NCI-H2107 treated with DMSO at 0.1 percent for 48 hours (cell line): ENCODE results near the gene DTD2.
"Not testable (repeated sequence)": the region's sequence is repeated elsewhere in the genome, so short reads cannot be mapped to it uniquely, and the experiment has no call there.

Experiments
- DNase-seq: peaks from one replicate; lab custom pipeline; 2025; ENCODE audit not compliant: unreplicated experiment; lab: John Stamatoyannopoulos, UW

DTD2 gene

GRCh38 chr14:31442284-31442683 lies 15.0 kb downstream of the DTD2 start:
- DNase-seq: no peak

DNA sequence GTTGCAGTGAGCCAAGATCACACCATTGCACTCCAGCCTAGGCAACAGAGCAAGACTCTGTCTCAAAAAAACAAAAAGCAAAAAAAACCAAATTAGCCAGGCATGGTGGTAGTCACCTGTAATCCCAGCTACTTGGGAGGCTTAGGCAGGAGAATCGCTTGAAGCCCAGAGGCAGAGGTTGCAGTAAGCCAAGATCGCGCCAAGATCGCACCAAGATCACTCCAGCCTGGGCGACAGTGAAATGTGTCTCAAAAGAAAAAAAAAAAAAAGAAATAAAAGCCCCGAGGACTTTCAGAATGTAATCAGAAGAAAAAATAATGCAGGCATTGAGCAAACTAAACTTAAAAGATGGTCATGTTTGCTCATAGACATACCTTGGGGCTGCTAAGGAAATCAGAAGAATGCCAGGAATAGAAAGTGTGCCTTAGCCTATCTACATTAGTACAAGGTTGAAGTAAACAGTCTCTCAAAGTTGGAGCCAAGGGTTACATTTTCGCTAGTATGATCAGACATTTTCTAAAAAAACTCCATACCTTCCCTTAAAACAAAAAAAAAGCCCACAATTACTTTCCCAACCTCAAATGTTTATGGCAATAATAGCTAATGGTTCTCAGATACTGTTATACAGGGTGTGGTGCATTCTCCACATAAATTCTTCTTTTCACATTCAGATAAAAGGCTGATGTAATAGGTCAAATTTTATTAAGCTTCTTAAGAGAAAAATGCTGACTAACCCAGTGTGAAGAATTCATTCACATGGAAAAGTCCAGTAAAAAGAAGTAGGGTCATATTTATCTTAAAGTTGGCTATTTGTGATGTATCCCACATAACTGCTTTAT lies 15.8 kb downstream of the DTD2 start:
- no peak for DNase-seq

GRCh38 chr14:31440280-31440679 lies 17.0 kb downstream of the DTD2 start:
- no peak for DNase-seq

- DNase-seq: no peak
Measured at GRCh38 chr14:31439561-31439960, 17.7 kb downstream of the DTD2 start.

DNA sequence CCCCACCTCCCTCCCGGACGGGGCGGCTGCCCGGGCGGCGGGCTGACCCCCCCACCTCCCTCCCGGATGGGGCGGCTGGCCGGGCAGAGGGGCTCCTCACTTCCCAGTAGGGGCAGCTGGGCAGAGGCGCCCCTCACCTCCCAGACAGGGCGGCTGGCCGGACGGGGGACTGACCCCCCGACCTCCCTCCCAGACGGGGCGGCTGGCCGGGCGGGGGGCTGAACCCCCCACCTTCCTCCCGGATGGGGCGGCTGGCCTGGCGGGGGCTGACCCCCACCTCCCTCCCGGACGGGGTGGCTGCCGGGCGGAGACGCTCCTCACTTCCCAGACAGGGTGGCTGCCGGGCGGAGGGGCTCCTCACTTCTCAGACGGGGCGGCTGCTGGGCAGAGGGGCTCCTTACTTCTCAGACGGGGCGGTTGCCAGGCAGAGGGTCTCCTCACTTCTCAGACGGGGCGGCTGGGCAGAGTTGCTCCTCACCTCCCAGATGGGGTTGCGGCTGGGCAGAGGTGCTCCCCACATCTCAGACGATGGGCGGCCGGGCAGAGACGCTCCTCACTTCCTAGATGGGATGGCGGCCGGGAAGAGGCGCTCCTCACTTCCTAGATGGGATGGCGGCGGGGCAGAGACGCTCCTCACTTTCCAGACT lies 20.1 kb downstream of the DTD2 start:
- not testable (repeated sequence) for DNase-seq

- DNase-seq: no peak
Measured at GRCh38 chr14:31435276-31435675, 22.0 kb downstream of the DTD2 start.

GRCh38 chr14:31430634-31431264 lies 26.6 kb downstream of the DTD2 start:
- no peak for DNase-seq

DNA sequence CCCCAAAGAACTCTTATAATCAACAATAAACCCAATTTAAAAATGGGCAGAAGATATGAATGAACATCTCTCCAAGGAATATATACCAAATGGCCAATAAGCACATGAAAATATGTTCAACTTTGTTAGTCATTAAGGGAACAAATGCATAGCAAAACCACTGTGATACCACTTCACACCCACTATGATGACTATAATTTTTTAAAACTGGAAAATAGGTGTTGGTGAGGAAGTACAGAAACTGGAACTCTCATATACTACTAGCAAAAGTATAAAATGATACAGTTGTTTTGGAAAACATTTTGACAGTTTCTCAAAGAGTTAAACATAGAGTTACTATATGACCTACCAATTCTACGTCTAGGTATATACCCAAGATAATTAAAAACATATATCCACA lies 27.5 kb downstream of the DTD2 start:
- DNase-seq: no peak

GRCh38 chr14:31428011-31428410 lies 29.3 kb downstream of the DTD2 start:
- DNase-seq: no peak

- no peak for DNase-seq
Measured at GRCh38 chr14:31426663-31427062, 30.6 kb downstream of the DTD2 start.

DNA sequence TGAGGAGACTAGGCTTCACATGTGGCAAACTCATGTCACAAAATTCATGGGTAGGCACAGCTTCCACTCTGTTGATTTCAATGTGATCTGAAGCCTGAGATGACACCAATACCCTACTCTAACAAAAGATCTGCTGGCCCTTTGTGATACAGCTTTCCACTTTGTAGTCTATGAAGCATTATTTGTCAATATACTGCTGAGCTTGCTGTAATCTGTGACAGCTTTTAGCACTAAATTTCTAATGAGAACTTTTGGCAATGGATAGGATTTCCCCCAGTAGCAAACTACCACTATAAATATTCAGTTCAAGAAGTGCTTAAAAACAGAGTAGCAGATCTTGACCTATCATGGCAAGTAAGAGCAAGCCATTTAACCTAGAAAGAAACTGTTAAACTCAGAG lies 31.4 kb downstream of the DTD2 start:
- no peak for DNase-seq

DNA sequence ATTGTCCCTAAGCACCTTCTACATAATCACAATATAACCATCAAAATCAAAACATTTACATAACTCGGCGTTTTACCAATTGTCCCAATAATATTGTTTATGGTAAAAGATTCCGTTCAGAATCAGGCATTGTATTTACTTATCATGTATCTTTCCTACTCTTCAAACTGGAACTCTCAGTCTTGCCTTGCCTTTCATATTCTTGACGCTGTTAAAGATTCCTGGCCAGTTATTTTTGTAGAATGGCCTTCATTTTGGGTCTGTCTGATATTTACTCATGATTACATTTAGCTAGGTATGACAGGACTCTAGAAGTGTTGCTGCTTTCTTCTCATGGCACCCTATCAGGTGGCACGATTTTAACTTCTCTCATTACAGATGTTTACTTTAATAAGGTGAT lies 36.1 kb downstream of the DTD2 start:
- DNase-seq: no peak

DNA sequence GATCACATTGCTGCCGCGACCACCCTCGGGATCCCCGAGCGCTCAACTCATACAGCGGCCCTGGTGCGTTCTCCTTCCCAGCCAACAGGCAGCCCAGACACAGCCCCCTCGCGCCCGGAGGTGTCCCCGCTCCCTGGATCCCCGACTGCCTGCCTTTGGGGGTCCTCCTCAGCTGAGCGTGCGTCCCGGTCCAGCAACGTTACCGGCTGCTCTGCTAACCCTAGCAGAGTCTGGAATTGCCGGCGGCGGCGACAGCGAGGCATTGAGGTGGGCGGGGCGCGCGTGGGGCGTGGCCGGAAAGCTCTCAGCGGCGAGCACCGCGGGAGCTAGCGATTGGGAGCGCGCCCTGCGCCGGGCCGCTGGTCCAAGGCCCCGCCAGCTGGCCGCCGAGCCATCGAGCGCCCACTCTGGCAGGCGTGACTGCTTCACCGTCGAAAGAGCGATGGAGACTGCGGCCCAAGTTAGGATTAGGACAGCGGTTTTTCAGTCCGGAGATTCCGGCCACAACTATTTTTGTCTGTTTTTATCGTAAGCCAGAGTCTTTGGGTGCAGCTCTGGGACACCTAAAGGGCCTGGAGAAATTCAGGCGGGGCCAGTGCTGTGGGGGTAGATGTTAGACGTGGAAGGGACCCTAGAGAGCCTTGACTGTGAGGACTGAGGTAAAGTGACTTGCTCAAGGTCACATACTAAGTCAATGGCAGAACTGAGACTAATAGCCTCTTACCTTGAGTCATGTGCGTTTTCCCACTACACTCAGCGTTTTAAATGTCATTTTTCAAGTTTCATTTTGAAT lies 36.8 kb downstream of the DTD2 start, which contains the start of gene HEATR5A:
Gene HEATR5A, minus strand, starts transcription at position 232 of the 793 bp plus-strand sequence. CDS start 17,575 bp downstream, outside the sequence.
- DNase-seq: peak; percentile 72

GRCh38 chr14:31419967-31420318 lies 37.4 kb downstream of the DTD2 start:
- no peak for DNase-seq

DNA sequence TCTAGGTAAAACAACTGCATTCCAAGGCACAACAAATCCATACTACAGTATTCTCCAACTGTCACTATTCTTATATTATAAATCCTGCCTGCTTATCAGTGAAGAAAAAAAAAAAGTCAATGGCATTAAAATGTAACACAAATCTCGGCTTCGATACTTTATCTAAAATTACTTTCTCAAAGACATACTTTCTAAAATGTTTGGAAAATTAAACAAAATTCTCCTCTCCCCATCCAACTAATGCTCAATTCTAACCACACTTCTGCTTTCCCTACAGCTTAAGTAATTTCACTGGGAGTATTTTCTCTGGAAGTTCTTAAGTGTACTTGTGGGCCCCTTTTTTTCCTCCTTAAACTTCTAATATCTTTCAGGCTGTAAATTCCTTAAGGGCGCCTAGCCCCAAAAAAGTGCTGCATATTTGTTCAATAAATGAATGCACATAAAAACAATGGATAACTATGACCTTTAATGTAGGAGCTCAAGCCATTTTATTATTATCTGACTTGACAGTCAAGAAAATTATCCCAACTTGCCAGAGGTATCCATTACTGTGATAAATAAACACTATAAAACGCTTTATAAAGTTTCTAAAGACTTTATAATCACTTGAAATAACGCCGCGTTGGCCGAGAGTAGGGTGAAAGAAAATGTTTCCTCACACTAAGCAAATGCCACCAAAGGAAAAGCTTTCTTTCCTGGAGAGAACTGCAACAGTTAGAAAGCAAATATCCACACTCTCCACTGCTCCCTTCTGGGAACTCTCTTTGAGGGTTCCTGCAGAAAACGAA lies 37.9 kb downstream of the DTD2 start:
- peak; percentile 4 for DNase-seq

- no peak for DNase-seq
Measured at GRCh38 chr14:31418440-31418839, 38.9 kb downstream of the DTD2 start.

DNA sequence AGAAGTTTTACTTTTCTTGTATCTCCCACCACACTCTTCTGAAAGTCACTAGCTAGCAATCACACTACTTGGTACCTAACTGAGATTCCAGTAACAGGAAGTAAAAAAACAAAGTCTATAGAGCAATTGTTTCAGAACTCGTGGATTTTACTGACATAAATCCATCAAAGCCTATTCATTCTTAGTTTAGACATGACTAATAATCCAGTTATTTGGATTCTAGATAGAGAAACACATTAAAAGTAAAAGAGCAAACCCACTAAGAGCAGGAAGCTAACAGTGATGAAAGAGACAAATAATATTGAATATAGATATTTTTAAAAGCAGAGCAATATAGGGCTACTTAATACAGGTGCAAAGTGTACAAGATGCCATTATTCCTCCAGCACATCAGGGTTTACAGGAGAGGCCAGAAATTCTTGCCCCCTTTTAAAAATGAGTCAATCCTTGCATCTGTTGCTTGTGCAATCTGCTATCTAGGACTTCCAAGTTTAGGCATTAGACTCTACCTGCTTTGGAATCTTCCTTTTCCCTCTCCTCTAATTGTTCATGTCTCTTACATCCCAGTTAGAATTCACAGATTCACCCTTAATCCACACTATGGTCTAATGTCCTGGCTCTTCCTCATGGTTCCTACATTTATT lies 43.0 kb downstream of the DTD2 start:
- no peak for DNase-seq

GRCh38 chr14:31411218-31411727 lies 46.0 kb downstream of the DTD2 start:
- no peak for DNase-seq

- DNase-seq: no peak
Measured at GRCh38 chr14:31410048-31410650, 47.2 kb downstream of the DTD2 start.
